ENCODE measurements around the gene REC114.
"Not testable (repeated sequence)": the region's sequence is repeated elsewhere in the genome, so short reads cannot be mapped to it uniquely, and the experiment has no call there.

REC114 gene

GRCh38 chr15:73455876-73456275, 12.9 kb downstream of the REC114 start:
- DNase-seq (ENCODE audit: low read depth in 2 of 2), result no peak

GRCh38 chr15:73457334-73457733, 14.4 kb downstream of the REC114 start:
- DNase-seq (ENCODE audit: low read depth in 2 of 2), result no peak

- DNase-seq (ENCODE audit: low read depth in 2 of 2), result no peak
Observed at GRCh38 chr15:73460662-73461061, 17.7 kb downstream of the REC114 start.

- no peak for DNase-seq (ENCODE audit: low read depth in 2 of 2)
Observed at GRCh38 chr15:73464602-73465001, 21.6 kb downstream of the REC114 start.

GRCh38 chr15:73467758-73468157, 24.8 kb downstream of the REC114 start:
- DNase-seq (ENCODE audit: low read depth in 2 of 2), result no peak

GRCh38 chr15:73474785-73475184, 31.8 kb downstream of the REC114 start:
- no peak for DNase-seq (ENCODE audit: low read depth in 2 of 2)

- no peak for DNase-seq (ENCODE audit: low read depth in 2 of 2)
Observed at GRCh38 chr15:73476704-73477216, 33.8 kb downstream of the REC114 start.

- DNase-seq (ENCODE audit: low read depth in 2 of 2), result no peak
Observed at GRCh38 chr15:73480050-73480449, 37.1 kb downstream of the REC114 start.

- DNase-seq (ENCODE audit: low read depth in 2 of 2), result no peak
Observed at GRCh38 chr15:73482166-73482565, 39.2 kb downstream of the REC114 start.

GRCh38 chr15:73483053-73483452, 40.1 kb downstream of the REC114 start:
- DNase-seq (ENCODE audit: low read depth in 2 of 2), result no peak

GRCh38 chr15:73485372-73485771, 42.4 kb downstream of the REC114 start:
- no peak for DNase-seq (ENCODE audit: low read depth in 2 of 2)

- DNase-seq (ENCODE audit: low read depth in 2 of 2), result not testable (repeated sequence)
Observed at GRCh38 chr15:73485885-73486284, 42.9 kb downstream of the REC114 start.

- DNase-seq (ENCODE audit: low read depth in 2 of 2), result no peak
Observed at GRCh38 chr15:73488698-73489097, 45.7 kb downstream of the REC114 start.

GRCh38 chr15:73493922-73494321, 51.0 kb downstream of the REC114 start:
- no peak for DNase-seq (ENCODE audit: low read depth in 2 of 2)

- no peak for DNase-seq (ENCODE audit: low read depth in 2 of 2)
Observed at GRCh38 chr15:73495181-73495580, 52.2 kb downstream of the REC114 start.

GRCh38 chr15:73500696-73501095, 57.7 kb downstream of the REC114 start:
- DNase-seq (ENCODE audit: low read depth in 2 of 2), result no peak

GRCh38 chr15:73504885-73505284, 61.9 kb downstream of the REC114 start:
- no peak for DNase-seq (ENCODE audit: low read depth in 2 of 2)

- no peak for DNase-seq (ENCODE audit: low read depth in 2 of 2)
Observed at GRCh38 chr15:73515527-73515926, 72.6 kb downstream of the REC114 start.

GRCh38 chr15:73517566-73517965, 74.6 kb downstream of the REC114 start:
- no peak for DNase-seq (ENCODE audit: low read depth in 2 of 2)

- no peak for DNase-seq (ENCODE audit: low read depth in 2 of 2)
Observed at GRCh38 chr15:73518180-73518862, 75.4 kb downstream of the REC114 start.

- DNase-seq (ENCODE audit: low read depth in 2 of 2), result no peak
Observed at GRCh38 chr15:73518876-73519733, 76.1 kb downstream of the REC114 start.

GRCh38 chr15:73522011-73522410, 79.0 kb downstream of the REC114 start:
- no peak for DNase-seq (ENCODE audit: low read depth in 2 of 2)

- DNase-seq (ENCODE audit: low read depth in 2 of 2), result no peak
Observed at GRCh38 chr15:73524919-73525318, 82.0 kb downstream of the REC114 start.

Measured in stimulated activated CD8-positive, alpha-beta memory T cell treated with anti-CD3 and anti-CD28 coated beads, Interleukin-15, amount 100 ng/mL, for 4 hours (primary cell).